H1 (cell line): ENCODE data around the gene EPB41L5. TPM values are rescaled to one million over a fixed set of nuclear protein-coding genes. Genes with fewer than 3 reads are reported as not detected.

ENCODE experiments used
- SAP30 ChIP-seq: fragments of 300-600 bp; sonication (generic); IDR thresholded peaks from 2 replicates; pipeline ENCODE4 v1.7.1; 2012; ENCODE audit warnings: low read length, moderate library complexity, mild to moderate bottlenecking, inconsistent platforms; ENCODE audit not compliant: insufficient read depth, insufficient replicate concordance
- SRF ChIP-seq: IDR thresholded peaks from 2 replicates; pipeline ENCODE4 v1.6.1; 2011; ENCODE audit warnings: mild to moderate bottlenecking, low read depth, low read length, moderate library complexity
- polyA plus RNA-seq, 7 experiments: library from polyadenylated mRNA; depleted of rRNA in 3 of 7; stranded (reverse) in 5 of 7; unstranded in 2 of 7; fragments of >200 nt in 5 of 7; fragments of 200-250 nt in 2 of 7; gene quantifications; 1 replicate in 5 of 7; 2 replicates in 1 of 7; 4 replicates in 1 of 7; pipeline versions ENCODE4 v1.2.1 to v1.2.3, GENCODE V29; 2011 to 2013; ENCODE audit warnings: missing spikeins in 2 of 7, mixed read lengths in 2 of 7
- total RNA-seq: library from RNA; stranded (reverse); fragmentation: NEBNext Ultra II Directional; extraction: Animal tissue kit (Norgen Biotek cat#: 25700); gene quantifications from 2 replicates; pipeline ENCODE4 v1.2.1, GENCODE V29; 2021

The EPB41L5 gene
- total and polyA plus RNA-seq, 2 of the 8 experiments (the other 6 are each of a cell fraction or from before 2014, with no cell fraction given): 13.5 to 32.3 TPM

DNA sequence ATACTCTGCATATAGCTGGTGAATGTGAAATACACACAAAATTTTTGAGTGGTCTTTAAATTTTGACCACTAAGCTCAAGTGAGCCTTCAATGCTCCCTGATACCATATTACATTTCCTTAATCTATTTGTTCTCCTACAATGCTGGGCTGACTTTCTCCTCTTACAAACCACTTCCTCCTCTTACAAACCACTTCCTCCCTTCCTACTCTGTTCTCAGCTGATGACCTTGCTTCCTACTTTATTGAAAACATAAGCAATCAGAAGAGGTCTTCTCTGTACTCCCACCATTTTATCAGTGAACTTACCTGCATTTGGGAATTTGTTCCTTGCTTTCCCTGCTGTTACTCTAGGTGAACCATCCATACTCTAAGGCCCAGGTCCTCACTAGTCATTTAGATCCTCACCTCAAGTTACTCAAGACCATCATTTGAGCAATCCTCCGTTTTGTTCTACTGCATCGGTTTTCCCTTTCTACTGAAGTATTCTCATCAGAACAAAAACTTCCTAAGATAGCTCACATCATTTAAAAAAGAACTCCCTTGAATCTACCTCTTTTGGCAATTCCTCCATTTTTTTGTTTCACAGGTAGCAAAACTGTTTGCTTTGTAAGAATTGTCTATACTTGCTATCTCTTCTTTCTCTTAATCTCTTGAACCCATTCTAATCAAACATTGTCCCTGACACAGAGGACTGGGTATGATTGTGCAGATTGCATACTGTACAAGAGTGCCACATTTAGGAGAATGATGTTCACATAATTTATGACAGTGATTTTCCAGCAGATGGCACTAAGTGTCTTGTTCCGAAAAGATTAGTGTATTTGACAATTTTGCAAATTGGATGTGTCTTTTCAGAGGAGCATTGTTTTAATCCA lies 96.5 kb downstream of the EPB41L5 start (continued):
- TF ChIP-seq SRF: no peak
- no peak for TF ChIP-seq SAP30
